ENCODE results near the gene PNKP.
"Not testable (repeated sequence)": the region's sequence is repeated elsewhere in the genome, so short reads cannot be mapped to it uniquely, and the experiment has no call there.

The PNKP gene

DNA sequence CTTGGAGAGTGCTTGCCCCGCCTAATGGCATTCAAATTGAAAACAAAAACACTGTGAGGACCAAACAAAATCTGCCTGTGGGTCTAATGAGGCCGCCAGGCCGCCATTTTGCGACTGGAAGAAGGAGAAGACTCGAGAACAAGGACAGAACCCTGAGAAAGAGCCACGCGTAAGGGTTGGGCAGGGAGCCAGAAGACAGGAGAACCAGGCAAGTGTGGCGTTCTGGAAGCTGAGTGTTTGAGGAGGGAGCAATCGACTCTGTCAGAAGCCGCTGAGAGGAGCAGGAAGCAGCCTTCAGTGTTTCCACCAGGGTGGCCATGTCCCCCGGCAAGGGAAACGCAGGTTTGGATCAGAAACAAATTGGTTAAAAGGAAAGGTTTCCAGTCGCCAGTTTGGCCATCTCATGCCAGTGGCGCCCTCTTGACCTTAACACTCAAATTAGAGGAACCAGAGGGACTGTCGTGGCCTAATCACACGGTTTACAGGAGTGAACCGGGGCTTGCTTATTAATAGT lies 26.6 kb downstream of the PNKP start:
- DNase-seq: no peak

DNA sequence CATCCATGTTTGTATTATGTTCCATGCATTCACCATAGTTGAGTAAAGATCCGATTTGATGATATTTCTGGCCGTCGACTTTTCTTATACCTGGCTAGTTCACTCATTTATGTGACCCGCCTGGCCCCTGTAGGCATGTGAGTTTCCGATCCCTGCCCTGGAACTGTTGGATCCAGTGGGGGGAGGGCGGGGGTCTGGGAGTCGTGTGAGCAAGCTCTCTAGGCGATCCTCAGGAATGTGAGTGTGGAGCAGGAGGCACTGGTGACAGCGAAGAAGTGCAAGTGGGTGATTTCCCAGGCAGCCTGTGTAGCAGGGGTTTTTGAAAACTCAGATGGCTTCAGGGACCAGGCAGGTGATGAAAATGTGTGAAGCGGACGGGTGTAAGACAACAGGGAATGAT lies 27.1 kb downstream of the PNKP start:
- no peak for DNase-seq

DNA sequence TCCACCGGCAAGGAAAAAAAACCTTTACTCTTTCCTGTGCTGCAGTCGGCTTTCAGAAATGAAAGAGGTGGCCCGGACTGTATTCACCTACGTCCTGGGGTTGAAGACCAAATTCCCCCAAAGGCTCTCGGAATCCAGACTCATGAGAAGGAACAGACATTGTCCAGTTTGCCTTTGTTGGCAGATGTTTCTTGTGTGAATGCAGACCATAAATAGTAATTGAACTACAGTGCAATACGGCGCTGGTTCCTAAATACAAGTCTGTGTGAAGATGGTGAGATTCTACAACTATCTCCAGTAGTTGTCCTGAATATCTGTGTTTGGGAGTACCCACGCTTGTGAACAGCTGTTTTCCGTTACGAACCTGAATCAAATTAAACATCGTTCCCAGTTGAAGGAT lies 27.7 kb downstream of the PNKP start:
- DNase-seq: no peak

DNA sequence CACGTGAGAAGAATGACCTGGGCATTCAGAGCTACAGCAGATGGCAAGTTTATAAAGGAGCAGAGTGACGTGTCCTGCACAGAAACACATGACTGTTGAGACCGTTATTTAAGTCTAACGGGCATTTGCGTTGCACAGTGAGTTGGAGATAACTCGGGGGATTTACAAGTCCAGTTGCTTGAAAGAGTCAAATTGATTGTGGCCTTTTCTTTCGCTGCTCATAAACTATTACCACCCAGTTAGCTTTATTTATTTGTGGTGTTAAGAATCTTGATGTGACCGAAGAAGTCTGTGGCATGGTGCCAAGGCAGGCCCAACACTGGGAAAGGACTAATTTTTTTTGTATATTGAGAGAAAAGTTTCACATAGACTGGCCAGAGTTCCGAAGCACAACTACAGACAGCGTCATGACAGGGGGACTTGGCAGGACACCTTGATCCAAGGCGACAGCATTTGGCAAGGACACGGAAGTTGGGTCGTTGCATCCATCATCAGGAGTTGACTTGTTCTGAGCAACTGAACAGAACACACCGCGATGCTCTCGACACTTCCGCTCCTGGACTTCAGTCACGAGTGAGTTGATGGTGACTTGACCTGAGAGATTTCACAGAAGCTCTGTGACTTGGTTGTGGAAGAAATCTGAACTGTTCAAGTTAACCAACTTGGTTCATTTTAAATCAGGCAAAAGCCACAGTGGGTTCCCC lies 28.3 kb downstream of the PNKP start:
- no peak for DNase-seq

DNA sequence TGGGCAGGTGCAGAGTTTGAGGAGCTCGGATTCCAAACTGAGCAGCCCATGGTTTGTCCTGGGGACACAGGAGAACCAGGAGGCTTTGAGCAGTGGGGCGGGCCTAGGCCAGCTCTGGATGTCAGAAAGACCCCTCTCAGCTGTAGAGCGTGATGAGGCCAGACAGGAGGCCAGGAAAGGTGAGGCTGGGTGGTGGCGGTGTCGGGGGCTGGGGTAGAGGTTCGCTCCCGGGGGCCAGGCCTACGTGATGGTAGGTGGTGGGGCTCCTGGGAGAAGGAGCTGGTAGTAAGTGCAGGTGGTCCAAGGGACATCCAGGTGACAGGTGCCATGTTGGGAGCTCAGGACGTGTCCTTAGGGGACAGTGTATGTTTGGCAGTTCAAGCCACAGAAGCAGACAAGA lies 30.0 kb downstream of the PNKP start:
- no peak for DNase-seq

DNA sequence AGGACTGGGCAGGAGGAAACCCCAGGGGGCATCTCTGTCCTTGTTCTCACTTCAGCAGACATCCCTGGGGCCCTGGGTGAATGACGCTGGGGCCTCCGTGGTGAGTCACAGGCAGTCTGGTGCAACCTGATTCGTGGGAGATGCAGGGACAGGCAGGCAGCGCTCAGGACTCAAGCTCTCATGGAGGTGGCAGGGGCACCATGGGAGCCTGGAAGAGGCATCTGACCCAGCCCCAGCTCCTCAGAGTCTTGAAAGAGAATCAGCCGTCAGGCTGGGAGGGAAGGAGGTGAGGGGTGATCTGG lies 30.4 kb downstream of the PNKP start:
- DNase-seq: no peak

DNA sequence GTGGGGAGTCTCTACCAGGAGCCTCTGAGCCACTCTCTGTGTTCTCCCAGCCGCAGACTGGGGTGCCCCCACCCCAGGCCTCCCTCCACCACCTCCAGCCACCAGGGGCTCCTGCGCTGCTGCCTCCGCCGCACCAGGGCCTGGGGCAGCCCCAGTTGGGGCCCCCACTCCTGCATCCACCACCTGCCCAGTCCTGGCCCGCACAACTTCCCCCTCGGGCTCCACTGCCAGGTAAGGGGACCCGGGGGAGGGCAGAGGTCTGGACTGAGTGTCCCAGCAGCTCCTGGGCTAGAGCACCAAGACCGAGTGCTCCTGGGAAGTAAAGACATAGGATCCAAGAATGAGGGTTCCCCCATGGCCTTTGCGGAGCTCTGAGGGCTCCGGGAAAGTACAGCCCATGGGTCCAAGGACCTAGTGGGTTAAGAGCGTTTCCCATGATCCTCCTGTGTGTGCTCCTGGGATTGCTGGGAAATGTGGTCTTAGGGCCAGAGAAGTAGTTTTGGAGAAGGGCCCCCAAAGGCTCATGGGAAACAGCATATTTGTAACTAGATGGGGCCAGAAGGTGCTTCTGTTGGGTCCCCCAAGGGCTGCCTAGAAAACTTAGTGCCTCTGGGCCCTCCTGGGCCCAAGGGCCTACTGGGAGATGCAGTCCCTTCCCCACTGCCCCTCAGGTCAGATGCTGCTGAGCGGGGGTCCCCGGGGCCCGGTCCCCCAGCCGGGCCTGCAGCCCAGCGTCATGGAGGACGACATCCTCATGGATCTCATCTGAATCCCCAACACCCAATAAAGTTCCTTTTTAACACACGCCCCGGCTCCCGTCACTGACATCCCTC lies 31.0 kb downstream of the PNKP start:
- no peak for DNase-seq

DNA sequence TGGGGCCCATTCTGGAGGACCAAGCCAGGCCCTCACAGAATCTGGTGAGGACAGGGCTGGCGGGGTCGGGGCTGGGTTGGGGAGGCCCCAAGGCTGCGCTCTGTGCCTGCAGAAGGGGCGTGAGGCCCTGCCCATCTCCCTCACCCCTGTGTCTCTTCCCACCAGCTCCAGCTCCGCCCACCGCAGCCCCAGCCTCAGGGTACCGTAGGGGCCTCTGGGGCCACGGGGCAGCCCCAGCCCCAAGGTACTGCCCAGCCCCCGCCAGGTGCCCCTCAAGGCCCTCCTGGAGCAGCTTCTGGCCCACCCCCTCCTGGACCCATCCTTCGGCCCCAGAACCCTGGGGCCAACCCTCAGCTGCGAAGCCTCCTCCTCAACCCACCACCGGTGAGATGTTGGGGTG lies 31.8 kb downstream of the PNKP start:
- no peak for DNase-seq

DNA sequence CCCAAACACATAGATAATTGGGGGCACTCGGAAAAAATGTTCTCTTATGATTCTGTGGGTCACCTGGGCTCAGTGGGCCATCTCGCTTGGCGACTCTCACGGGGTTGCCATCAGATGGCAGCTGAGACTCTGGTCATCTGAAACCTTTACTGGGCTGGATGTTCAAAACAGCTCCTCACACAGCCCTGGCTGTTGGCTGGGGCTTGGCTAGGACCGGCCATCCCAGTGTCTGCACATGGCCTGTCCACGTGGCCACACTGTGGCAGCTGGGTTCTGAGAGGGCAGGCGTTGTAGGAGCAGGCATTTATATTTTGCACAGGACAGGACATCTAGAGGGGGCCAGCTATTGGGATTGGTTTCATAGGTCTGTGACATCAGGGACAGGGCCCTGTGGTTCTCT lies 33.8 kb downstream of the PNKP start:
- no peak for DNase-seq

DNA sequence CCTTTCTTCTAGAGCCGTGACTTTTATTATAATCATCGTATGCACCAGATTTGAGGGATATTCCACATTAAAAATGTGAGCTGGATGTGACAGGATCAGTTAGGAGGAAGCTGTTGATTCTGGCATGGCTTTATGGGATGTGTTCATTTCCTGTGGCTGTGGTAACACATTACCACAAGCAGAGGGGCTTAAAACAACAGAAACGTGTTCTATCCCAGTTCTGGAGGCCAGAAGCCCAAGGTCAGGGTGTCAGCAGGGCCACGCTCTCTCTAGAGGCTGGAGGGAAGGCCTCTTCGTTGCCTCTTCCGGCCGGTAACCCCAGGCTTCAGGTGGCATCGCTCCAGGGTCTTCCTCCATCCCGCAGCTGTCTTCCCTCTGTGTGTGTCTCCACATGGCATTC lies 34.8 kb downstream of the PNKP start:
- DNase-seq: no peak

DNA sequence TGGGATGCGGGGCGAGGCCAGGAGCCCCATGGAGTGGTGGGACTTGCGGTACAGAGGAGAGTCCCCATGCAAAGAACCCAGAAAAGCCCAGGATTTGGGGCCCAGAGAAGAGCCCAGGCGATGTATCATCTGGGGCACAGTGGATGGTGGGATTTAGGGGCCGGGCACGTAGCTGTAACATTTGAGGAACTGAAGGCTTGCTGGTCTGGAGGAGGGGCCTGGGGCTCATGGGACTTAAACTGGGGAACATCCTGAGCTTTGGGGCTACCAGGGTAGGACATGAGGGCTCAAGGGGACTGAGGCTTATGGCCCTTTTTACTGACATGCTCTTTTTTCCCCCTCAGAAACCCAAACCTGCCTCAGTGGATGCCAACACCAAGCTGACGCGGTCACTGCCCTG lies 35.8 kb downstream of the PNKP start:
- no peak for DNase-seq

DNA sequence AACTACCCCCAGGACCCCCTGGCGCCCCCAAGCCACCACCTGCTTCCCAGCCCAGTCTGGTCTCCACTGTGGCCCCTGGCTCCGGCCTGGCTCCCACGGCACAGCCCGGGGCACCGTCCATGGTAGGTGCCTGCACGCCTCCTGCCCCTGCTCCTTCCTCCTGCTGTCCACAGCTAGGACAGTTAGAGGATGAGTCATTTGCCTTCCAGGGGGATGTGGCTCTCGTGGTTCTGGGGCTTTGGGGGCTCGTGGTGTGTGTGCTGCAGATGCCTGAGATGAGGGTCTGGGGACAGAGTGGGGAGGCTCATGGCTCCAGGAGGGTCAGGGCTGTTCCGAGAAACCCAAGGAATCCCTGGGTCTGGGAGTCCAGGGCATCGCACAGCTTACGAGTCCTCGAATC lies 36.6 kb downstream of the PNKP start:
- no peak for DNase-seq

DNA sequence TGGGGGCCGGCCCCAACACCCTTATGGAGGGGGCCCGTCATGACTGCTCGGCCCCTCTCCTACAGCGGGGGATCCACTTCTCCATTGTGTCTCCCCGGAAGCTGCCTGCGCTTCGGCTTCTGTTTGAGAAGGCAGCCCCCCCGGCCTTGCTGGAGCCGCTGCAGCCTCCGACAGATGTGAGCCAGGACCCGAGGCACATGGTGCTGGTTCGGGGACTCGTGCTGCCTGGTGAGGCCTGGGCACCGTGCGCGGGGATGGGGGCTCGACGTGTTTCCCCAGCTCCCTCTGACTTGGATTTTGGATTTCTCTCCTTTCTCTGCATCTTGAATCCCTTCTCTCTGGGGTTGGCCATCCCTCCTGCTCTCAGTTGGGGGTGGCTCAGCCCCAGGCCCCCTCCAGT lies 37.7 kb downstream of the PNKP start:
- DNase-seq: no peak

DNA sequence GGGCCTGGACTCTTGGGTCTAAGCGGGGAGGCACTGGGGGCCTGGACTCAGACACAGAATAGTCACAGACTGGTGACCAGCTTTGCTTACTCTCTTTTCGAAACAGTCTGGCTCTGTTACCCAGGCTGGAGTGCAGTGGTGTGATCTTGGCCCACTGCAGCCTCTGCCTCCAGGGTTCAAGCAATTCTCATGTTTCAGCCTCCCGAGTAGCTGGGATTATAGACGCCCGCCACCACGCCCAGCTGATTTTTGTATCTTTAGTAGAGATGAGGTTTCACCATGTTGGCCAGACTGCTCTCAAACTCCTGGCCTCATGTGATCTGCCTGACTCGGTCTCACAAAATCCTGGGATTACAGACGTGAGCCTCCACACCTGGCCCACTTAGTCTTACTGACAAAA lies 38.2 kb downstream of the PNKP start:
- DNase-seq: no peak

DNA sequence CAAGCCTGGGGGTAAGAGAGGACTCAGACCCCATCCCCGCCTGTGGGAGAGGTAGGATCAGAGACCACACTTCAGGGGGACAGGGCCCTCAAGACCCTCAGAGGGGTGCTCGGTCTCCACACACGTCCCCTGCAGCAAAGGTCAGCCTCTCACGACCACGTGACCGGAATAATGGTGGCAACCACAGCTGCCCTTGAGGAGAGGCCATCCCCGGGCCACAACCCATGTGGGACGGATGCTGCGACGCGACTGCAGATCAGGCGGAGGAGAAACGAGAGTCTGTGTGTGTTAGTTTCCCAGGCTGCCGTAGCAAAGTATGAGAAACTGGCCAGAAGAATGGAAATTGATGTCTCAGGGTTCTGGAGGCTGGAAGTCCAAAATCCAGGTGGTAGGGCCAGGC lies 40.3 kb downstream of the PNKP start:
- DNase-seq: no peak

DNA sequence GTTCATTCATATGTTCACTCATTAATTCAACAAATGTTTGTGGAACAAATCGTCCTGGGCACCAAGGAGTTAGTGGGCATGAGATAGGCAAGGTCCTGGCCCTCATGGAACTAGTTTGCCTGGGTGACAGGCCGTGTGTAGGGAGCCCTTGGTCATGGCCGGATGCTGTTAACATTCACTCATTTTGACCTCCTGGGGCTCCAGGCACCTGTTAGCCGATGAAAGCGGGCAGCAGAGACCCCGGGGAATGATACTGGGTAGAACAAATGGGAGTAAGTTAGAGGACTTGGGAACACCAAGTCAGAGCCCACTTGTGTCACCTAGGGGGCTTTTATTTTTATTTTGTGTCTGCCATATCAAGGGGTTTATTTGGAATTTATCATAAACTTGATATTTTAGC lies 42.7 kb downstream of the PNKP start:
- DNase-seq: no peak

DNA sequence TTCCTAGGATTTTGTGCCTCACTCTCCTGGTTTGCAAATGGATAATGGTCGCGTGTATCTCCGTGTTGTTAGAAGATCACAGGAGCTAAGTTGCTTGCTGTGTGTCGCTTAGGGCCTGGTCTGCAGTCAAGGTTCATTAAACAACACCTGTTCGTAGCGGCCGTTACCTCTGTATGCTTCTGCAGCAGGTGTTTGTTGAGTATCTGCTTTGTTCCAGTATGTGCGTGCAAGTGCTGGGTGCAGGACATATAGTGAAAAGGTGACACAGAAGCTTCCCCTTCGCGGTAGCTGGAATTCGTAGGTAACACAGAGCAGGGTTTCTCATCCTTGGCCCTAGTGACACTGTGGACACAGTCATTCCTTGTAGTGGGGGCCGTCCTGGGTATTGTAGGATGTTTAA lies 43.9 kb downstream of the PNKP start:
- peak; percentile 60 for DNase-seq

DNA sequence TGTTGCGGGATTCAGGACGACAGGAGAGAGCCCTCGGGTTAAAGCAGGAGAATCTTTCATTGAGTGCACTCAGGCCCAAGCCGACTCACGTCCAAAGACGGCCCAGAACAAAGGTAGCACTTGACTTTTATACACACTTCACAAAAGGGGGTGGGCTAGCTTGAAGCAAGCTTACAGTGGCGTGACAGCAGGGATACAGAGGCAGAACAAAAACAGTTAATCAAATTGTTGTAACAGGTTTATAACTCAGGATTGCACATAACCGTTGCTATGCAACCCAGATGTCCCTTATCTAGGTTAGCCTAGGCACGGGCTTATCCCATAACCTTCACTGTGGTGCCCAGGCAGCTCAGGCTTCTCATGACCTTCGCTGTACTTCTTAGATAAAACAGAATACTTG lies 47.3 kb downstream of the PNKP start:
- DNase-seq: peak; percentile 80

DNA sequence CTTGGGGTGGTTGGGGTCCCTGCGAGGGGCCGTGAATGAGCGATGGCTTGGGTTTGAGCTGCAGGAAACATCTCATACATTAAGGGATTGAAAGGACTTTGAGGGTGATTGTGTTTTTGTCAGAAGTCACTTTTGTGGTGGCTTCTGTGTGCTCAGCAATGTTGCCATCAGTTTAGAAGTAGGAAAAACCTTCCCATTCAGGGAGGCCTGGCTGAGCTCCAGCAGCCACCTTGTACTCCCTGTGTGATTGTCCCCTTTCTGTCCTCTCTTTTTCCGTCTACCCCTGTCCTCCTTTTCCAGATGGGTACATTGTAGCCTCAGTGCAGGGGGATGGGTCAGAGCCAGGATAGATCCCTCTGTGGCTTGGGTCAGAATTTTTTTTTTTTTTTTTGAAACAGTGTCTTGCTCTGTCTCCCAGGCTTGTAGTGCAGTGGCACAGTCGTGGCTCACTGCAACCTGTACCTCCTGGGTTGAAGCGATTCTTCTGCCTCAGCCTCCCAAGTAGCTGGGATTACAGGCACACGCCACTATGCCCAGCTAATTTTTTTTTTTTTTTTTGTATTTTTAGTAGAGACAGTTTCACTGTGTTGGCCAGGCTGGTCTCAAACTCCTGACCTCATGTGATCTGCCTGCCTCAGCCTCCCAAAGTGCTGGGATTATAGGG lies 47.8 kb downstream of the PNKP start:
- not testable (repeated sequence) for DNase-seq

DNA sequence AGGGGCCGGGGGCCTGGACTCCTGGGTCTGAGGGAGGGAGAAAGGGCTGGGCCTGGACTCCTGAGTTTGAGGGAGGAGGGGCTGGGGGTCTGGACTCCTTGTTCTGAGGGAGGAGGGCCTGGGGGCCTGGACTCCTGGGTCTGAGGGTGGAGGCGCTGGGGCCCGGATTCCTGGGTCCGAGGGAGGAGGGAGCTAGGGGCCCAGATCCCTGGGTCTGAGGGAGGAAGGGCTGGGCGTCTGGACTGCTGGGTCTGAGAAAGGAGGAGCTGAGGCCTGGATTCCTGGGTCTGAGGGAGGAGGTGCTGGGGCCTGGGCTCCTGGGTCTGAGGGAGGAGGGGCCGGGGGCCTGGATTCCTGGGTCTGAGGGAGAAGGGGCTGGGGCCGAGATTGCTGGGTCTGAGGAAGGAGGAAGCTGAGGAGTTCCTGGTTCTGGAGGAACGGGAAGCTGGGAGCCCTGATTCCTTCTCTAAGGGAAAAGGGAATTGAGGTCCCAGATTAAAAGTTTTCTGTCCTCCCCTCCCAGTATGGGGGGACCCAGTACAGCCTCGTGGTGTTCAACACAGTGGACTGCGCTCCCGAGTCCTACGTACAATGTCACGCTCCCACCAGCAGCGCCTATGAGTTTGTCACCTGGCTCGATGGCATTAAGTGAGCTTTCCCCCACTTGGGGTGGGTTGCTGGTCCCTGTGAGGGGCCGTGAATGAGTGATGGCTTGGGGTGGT lies 48.6 kb downstream of the PNKP start:
- DNase-seq: no peak

DNA sequence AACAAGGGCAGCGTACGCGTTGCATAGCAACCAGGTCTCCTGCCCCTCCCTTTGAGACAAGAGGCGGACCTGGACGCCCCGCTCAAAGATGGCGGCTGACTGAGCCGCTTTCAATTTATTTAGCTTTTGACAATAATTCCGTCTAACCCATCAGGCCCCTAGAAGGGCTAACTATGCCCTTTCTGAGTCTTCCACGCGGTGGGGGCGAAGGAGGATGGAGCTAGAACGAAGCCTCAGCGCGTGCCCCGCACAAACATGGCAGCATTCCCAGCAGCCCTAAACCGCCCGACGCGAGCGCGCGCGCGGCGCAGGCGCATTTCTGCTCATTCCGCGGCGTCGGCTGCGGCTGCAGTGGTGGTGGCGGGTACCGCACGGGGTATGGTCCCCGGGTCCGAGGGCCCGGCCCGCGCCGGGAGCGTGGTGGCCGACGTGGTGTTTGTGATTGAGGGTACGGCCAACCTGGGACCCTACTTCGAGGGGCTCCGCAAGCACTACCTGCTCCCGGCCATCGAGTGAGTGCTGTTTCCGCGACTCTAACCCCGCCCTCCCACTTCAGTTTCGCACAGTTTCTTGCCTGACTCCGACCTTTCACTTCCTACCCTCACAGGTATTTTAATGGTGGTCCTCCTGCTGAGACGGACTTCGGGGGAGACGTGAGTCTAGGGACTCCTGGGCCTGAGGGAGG lies 49.3 kb downstream of the PNKP start, which contains the start of gene MED25:
Gene MED25, plus strand, starts transcription at position 326 of the 685 bp plus-strand sequence. Its CDS starts 53 bp downstream, at position 379.
- peak; percentile 82 for DNase-seq

DNA sequence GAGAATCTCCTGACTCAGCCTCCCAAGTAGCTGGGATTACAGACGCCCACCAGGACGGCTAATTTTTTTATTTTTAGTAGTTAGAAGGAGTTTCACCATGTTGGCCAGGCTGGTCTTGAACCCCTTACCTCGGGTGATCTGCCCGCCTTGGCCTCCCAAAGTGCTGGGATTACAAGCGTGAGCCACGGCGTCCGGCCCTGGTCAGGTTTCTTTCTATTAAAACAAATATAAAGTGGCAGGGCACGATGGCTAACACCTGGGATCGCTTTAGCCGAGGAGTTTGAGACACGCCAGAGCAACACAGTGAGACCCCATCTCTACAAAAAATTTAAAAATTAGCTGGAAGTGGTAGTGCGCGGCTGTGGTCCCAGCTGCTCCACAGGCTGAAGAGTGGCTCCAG lies 50.8 kb downstream of the PNKP start:
- no peak for DNase-seq

DNA sequence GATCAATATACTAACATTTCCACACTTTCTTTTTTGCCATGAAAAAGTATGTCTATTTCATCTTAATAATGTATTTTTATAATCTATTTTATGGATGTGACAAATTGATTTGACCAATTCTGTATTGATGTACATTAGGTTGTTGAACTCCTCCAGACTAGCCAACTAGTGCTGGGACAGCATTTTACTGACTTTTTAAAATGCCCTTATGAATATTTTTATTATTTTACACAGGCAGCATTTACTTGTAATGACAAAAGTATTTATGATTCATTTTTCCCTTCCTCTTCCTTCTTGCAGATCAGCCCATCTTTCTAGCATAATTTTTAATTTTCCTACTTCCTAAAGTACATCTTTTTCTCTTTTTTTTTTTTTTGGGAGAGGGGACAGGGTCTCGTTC lies 53.4 kb downstream of the PNKP start:
- DNase-seq: no peak
